Rectal smooth muscle tissue (tissue), 1 donor: Measurements from ENCODE around the gene ATXN7L1.
"Not testable (repeated sequence)": the region's sequence is repeated elsewhere in the genome, so short reads cannot be mapped to it uniquely, and the experiment has no call there.

Experiments used
- H3K27ac ChIP-seq: one replicate; pipeline ENCODE4 v1.7.0; 2013; ENCODE audit warnings: low read depth, low read length, inconsistent platforms
- H3K27me3 ChIP-seq: one replicate; pipeline ENCODE4 v1.7.0; 2013; ENCODE audit warnings: low read length; ENCODE audit not compliant: control insufficient read depth, insufficient read depth
- H3K36me3 ChIP-seq: one replicate; pipeline ENCODE4 v1.7.0; 2013; ENCODE audit warnings: low read length; ENCODE audit not compliant: control insufficient read depth, insufficient read depth
- H3K4me1 ChIP-seq: one replicate; pipeline ENCODE4 v1.7.0; 2013; ENCODE audit warnings: low read length; ENCODE audit not compliant: control insufficient read depth, insufficient read depth
- H3K4me3 ChIP-seq: one replicate; pipeline ENCODE4 v1.7.0; 2013; ENCODE audit warnings: low read length
- H3K9ac ChIP-seq: one replicate; pipeline ENCODE4 v1.7.0; 2013; ENCODE audit warnings: low read length

The ATXN7L1 gene

GRCh38 chr7:105885387-105886111, 9.2 kb upstream of the ATXN7L1 start:
- Histone ChIP-seq H3K9ac (no peak overlapping the region), H3K27me3 (no peaks in the 10 kb centered on the region), H3K36me3 (no peaks in the 10 kb centered on the region), H3K4me1 (peaks cover 4% of the 10 kb centered on the region), H3K4me3 (no peak overlapping the region), H3K27ac (no peak overlapping the region)

GRCh38 chr7:105883179-105883578, 6.8 kb upstream of the ATXN7L1 start:
- H3K4me3 ChIP-seq, H3K36me3 ChIP-seq, H3K27me3 ChIP-seq, H3K4me1 ChIP-seq, H3K27ac ChIP-seq, H3K9ac ChIP-seq: not testable (repeated sequence)

GRCh38 chr7:105881439-105881838, 5.0 kb upstream of the ATXN7L1 start:
- H3K4me3 ChIP-seq = no peak overlapping the region
- no peaks in the 10 kb centered on the region for H3K36me3 ChIP-seq
- no peak overlapping the region for H3K9ac ChIP-seq
- peaks cover 5% of the 10 kb centered on the region for H3K4me1 ChIP-seq
- no peaks in the 10 kb centered on the region for H3K27me3 ChIP-seq
- H3K27ac ChIP-seq = no peak overlapping the region

GRCh38 chr7:105880571-105881330, 4.4 kb upstream of the ATXN7L1 start:
- Histone ChIP-seq H3K4me3 (no peak overlapping the region), H3K27me3 (no peaks in the 10 kb centered on the region), H3K27ac (no peak overlapping the region), H3K9ac (no peak overlapping the region), H3K36me3 (no peaks in the 10 kb centered on the region), H3K4me1 (peaks cover 5% of the 10 kb centered on the region)

GRCh38 chr7:105879782-105880181, 3.4 kb upstream of the ATXN7L1 start:
- no peaks in the 10 kb centered on the region for H3K27me3 ChIP-seq
- H3K36me3 ChIP-seq = no peaks in the 10 kb centered on the region
- H3K4me3 ChIP-seq = no peak overlapping the region
- H3K27ac ChIP-seq = no peak overlapping the region
- peaks cover 10% of the 10 kb centered on the region for H3K4me1 ChIP-seq
- no peak overlapping the region for H3K9ac ChIP-seq

- H3K4me3 ChIP-seq = peak overlapping the region; percentile 82
- no peak overlapping the region for H3K9ac ChIP-seq
- no peaks in the 10 kb centered on the region for H3K27me3 ChIP-seq
Observed at GRCh38 chr7:105878746-105879605, 2.6 kb upstream of the ATXN7L1 start.

GRCh38 chr7:105877736-105878135, 1.3 kb upstream of the ATXN7L1 start:
- H3K9ac ChIP-seq = peak overlapping the region; percentile 8
- H3K36me3 ChIP-seq = no peaks in the 10 kb centered on the region
- peak overlapping the region; percentile 78 for H3K27ac ChIP-seq
- H3K27me3 ChIP-seq = no peaks in the 10 kb centered on the region
- H3K4me3 ChIP-seq = peak overlapping the region; percentile 82
- H3K4me1 ChIP-seq = peaks cover 10% of the 10 kb centered on the region

More at GRCh38 chr7:105878746-105879605, 2.6 kb upstream of the ATXN7L1 start:
- Histone ChIP-seq H3K4me1 (peaks cover 10% of the 10 kb centered on the region), H3K27ac (peak overlapping the region; percentile 9), H3K36me3 (no peaks in the 10 kb centered on the region)

- Histone ChIP-seq H3K4me1 (peaks cover 10% of the 10 kb centered on the region), H3K27ac (peak overlapping the region; percentile 78), H3K4me3 (peak overlapping the region; percentile 82), H3K27me3 (no peaks in the 10 kb centered on the region), H3K36me3 (no peaks in the 10 kb centered on the region), H3K9ac (peak overlapping the region; percentile 16)
Observed at GRCh38 chr7:105876964-105877601, 684 bp upstream of the ATXN7L1 start.

GRCh38 chr7:105875505-105875904, 894 bp downstream of the ATXN7L1 start:
- peak overlapping the region; percentile 85 for H3K27ac ChIP-seq
- H3K36me3 ChIP-seq = no peaks in the 10 kb centered on the region
- peak overlapping the region; percentile 43 for H3K9ac ChIP-seq
- peaks cover 6% of the 10 kb centered on the region for H3K4me1 ChIP-seq
- H3K4me3 ChIP-seq = peak overlapping the region; percentile 66
- no peaks in the 10 kb centered on the region for H3K27me3 ChIP-seq

GRCh38 chr7:105874055-105874454, 2.3 kb downstream of the ATXN7L1 start:
- no peaks in the 10 kb centered on the region for H3K27me3 ChIP-seq

GRCh38 chr7:105872491-105872890, 3.9 kb downstream of the ATXN7L1 start:
- H3K36me3 ChIP-seq = no peaks in the 10 kb centered on the region
- no peak overlapping the region for H3K27ac ChIP-seq
- no peak overlapping the region for H3K4me3 ChIP-seq
- H3K4me1 ChIP-seq = peaks cover 4% of the 10 kb centered on the region
- no peak overlapping the region for H3K9ac ChIP-seq
- no peaks in the 10 kb centered on the region for H3K27me3 ChIP-seq

More at GRCh38 chr7:105874055-105874454, 2.3 kb downstream of the ATXN7L1 start:
- Histone ChIP-seq H3K36me3 (no peaks in the 10 kb centered on the region), H3K4me1 (peaks cover 4% of the 10 kb centered on the region), H3K27ac (no peak overlapping the region), H3K4me3 (no peak overlapping the region), H3K9ac (no peak overlapping the region)

GRCh38 chr7:105871142-105871541, 5.3 kb downstream of the ATXN7L1 start:
- Histone ChIP-seq H3K4me1 (peaks cover 4% of the 10 kb centered on the region), H3K9ac (no peak overlapping the region), H3K27ac (no peak overlapping the region), H3K27me3 (no peaks in the 10 kb centered on the region), H3K4me3 (no peak overlapping the region), H3K36me3 (no peaks in the 10 kb centered on the region)
